ENCODE data around the gene ALLC. TPM values are rescaled to one million over a fixed set of nuclear protein-coding genes. Genes with fewer than 3 reads are reported as not detected.

The ALLC gene
- total RNA-seq, 1 experiment from 2014 or later, result not detected

DNA sequence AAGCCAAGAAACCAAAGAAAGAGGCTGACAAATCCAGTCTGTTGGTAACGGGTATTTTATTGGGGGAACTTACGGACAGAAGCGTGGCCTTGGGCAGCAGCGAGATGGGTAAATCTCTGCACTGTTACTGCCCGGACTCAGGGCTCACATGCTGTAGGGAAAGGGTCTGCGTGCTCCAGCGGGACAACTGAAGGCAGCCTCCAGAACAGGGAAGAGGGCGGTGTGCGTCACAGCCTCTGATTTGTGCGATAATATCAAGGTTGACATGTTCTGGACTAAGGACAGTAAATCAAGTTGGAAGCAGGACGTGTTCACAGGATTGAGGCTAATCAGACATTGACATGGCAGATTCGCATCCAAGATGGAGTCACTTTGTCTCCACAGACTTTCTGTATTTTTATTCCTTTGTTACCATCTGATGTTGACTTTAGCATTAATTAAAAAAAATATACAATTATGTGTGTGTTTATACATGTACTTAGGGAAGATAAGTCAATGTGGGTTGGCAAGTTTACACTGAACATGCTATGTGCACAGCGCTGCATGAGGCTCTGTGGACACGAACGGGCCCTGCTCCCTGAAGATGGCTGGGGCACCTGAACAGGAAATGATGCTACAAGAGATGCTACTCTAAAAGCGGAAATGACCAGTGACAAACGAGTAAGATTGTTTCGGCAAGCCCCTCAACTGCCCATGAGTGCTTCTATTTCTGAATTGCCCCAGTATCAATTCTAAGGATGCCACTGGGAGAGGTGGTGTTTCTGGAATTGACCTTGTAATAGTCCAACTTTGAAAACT, 22.7 kb downstream of the ALLC start:
- Histone ChIP-seq H3K27me3 (ENCODE audit: low read length) (no peaks in the 10 kb centered on the region), H2AFZ (ENCODE audit: low read length) (peak overlapping the region; percentile 79; the same call in 1 of the 2 replicates)

DNA sequence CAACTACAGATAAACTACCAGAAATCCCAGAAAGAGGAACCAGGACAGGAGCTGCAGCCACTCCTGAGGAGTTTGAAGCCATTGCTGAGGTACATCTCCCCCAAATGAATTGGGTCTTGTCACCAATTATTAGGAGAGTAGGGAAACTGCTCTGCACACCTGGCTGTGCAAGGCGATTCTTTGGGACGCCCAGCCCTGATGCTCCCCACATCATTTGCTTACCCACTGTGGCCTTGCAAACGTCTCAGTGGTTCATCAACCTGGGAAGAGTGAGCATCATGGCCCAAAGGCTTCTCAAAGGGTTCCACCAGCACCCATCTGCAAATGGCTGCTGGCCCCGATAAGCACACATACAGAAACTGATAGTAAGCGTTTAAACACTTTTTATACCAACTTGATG, 23.6 kb downstream of the ALLC start:
- Histone ChIP-seq H3K27me3 (ENCODE audit: low read length) (no peaks in the 10 kb centered on the region), H2AFZ (ENCODE audit: low read length) (peak overlapping the region; percentile 46; the same call in 1 of the 2 replicates), H3K9ac (ENCODE audit: low read length) (no peak overlapping the region), H3K27ac (ENCODE audit: low read length) (no peak overlapping the region), H3K4me3 (ENCODE audit: low read length) (no peak overlapping the region), H4K20me1 (ENCODE audit: insufficient read depth, low read depth, low read length) (no peaks in the 10 kb centered on the region), H3K36me3 (ENCODE audit: insufficient read depth, low read length) (no peaks in the 10 kb centered on the region), H3K4me2 (ENCODE audit: low read depth, low read length, poor library complexity, severe bottlenecking) (peak overlapping the region; percentile 37), H3K9me3 (ENCODE audit: low read length) (no peaks in the 10 kb centered on the region), H3K79me2 (ENCODE audit: low read length) (no peaks in the 10 kb centered on the region), H3K9me2 (replicated peaks; ENCODE audit: insufficient read depth, low read length) (no peaks in the 10 kb centered on the region), H3K4me1 (ENCODE audit: low read length) (peaks cover 13% of the 10 kb centered on the region)
- DNase-seq, result no peak

More for the DNA sequence above, 22.7 kb downstream of the ALLC start:
- no peaks in the 10 kb centered on the region for H3K79me2 ChIP-seq (ENCODE audit: low read length)
- no peak overlapping the region for H3K4me3 ChIP-seq (ENCODE audit: low read length)
- H3K4me1 ChIP-seq (ENCODE audit: low read length), result peaks cover 13% of the 10 kb centered on the region
- H3K9ac ChIP-seq (ENCODE audit: low read length), result no peak overlapping the region
- no peaks in the 10 kb centered on the region for H3K9me2 ChIP-seq (replicated peaks; ENCODE audit: insufficient read depth, low read length)
- no peak overlapping the region for H3K27ac ChIP-seq (ENCODE audit: low read length)
- no peaks in the 10 kb centered on the region for H3K9me3 ChIP-seq (ENCODE audit: low read length)
- peak overlapping the region; percentile 37 for H3K4me2 ChIP-seq (ENCODE audit: low read depth, low read length, poor library complexity, severe bottlenecking)
- H3K36me3 ChIP-seq (ENCODE audit: insufficient read depth, low read length), result no peaks in the 10 kb centered on the region
- DNase-seq, result no peak
- no peaks in the 10 kb centered on the region for H4K20me1 ChIP-seq (ENCODE audit: insufficient read depth, low read depth, low read length)

DNA sequence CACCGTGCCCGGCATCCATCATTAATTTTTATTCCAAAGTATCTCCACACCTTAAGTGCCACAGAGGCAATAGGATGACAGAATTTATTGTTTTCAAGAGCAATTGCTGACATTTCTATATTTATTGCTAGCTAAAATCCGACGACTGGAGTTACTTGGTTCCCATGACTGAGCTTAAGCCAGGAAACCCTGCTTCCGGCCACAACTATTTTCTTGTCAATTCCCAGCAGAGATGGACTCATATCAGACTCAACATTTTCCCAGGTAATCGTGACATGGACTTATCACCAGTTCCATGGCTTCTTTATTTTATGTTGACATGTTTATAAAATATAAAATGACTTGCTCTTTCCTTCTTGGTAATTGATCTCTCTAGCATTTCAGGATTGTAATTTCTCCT, 24.8 kb downstream of the ALLC start:
- no peak overlapping the region for H3K4me2 ChIP-seq (ENCODE audit: low read depth, low read length, poor library complexity, severe bottlenecking)
- H3K9ac ChIP-seq (ENCODE audit: low read length), result no peak overlapping the region
- no peak overlapping the region for H3K4me3 ChIP-seq (ENCODE audit: low read length)
- H3K9me2 ChIP-seq (replicated peaks; ENCODE audit: insufficient read depth, low read length), result no peaks in the 10 kb centered on the region
- no peak for DNase-seq
- H3K36me3 ChIP-seq (ENCODE audit: insufficient read depth, low read length), result no peaks in the 10 kb centered on the region
- H3K79me2 ChIP-seq (ENCODE audit: low read length), result no peaks in the 10 kb centered on the region
- no peak overlapping the region for H3K27ac ChIP-seq (ENCODE audit: low read length)
- no peaks in the 10 kb centered on the region for H3K9me3 ChIP-seq (ENCODE audit: low read length)
- H3K27me3 ChIP-seq (ENCODE audit: low read length), result no peaks in the 10 kb centered on the region
- no peak overlapping the region for H2AFZ ChIP-seq (ENCODE audit: low read length)
- H3K4me1 ChIP-seq (ENCODE audit: low read length), result peaks cover 13% of the 10 kb centered on the region
- H4K20me1 ChIP-seq (ENCODE audit: insufficient read depth, low read depth, low read length), result no peaks in the 10 kb centered on the region

DNA sequence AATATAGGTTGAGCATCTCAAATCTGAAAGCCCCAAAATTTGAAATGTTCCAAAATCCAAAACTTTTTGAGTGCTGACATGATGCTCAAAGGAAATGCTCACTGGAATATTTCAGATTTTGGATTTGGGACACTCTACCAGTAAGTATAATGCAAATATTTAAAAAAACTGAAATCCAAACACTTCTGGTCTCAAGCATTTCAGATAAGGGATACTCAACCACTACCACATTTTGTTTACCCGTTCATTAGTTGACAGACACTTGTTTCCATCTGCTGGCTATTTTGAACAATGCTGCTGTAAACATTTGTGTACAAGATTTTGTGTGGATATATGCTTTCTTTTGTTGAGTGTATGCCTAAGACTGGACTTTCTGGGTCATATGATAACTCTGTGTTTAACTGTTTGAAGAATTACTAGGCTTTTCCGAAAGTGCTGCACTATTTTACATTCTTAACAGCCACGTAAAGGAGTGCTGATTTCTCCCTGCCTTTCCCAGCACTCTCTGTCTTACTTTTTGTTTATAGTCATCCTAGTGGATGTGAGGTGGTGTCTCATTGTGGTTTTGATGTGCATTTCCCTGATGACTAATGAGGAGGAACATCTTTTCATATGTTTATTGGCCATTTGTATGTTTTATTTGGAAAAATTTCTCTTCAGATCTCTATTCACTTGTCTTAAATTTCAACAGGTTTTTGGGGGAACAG, 25.9 kb downstream of the ALLC start:
- no peak overlapping the region for H3K4me2 ChIP-seq (ENCODE audit: low read depth, low read length, poor library complexity, severe bottlenecking)
- no peak overlapping the region for H3K9ac ChIP-seq (ENCODE audit: low read length)
- no peaks in the 10 kb centered on the region for H3K9me3 ChIP-seq (ENCODE audit: low read length)
- no peaks in the 10 kb centered on the region for H4K20me1 ChIP-seq (ENCODE audit: insufficient read depth, low read depth, low read length)
- H3K27me3 ChIP-seq (ENCODE audit: low read length), result no peaks in the 10 kb centered on the region
- H3K4me3 ChIP-seq (ENCODE audit: low read length), result no peak overlapping the region
- H3K27ac ChIP-seq (ENCODE audit: low read length), result no peak overlapping the region
- H3K9me2 ChIP-seq (replicated peaks; ENCODE audit: insufficient read depth, low read length), result no peaks in the 10 kb centered on the region
- no peak for DNase-seq
- H3K79me2 ChIP-seq (ENCODE audit: low read length), result no peaks in the 10 kb centered on the region
- H3K4me1 ChIP-seq (ENCODE audit: low read length), result peaks cover 13% of the 10 kb centered on the region
- H2AFZ ChIP-seq (ENCODE audit: low read length), result no peak overlapping the region
- no peaks in the 10 kb centered on the region for H3K36me3 ChIP-seq (ENCODE audit: insufficient read depth, low read length)

DNA sequence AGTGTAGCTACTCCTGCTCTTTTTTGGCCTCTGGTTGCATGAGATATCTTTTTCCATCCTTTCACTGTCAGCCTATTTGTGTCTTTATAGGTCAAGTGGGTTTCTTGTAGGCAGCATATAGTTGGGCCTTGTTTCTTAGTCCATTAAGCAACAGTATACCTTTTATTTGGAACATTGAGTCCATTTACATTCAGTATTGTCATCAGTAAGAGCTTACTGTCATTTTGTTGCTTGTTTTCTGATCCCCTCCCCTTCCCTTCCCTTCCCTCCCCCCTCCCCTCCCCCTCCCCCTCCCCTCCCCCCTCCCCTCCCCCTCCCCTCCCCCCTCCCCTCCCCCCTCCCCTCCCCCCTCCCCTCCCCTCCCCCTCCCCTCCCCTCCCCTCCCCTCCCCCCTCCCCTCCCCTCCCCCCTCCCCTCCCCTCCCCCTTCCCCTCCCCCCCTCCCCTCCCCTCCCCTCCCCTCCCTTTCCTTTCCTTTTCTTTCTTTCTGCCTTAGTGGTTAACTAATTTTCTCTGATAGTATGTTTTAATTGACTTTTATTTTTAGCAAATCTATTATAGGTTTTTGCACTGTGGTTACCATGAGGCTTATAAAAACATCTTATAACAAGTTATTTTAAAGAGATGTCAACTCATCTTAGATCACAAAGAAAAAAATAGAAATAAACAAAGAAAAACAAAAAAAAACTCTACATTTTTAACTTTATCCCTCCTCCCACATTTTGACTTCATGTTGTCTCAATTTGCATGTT, 32.2 kb downstream of the ALLC start:
- Histone ChIP-seq H4K20me1 (ENCODE audit: insufficient read depth, low read depth, low read length) (no peaks in the 10 kb centered on the region), H3K4me1 (ENCODE audit: low read length) (no peaks in the 10 kb centered on the region), H3K4me2 (ENCODE audit: low read depth, low read length, poor library complexity, severe bottlenecking) (no peak overlapping the region), H3K4me3 (ENCODE audit: low read length) (no peak overlapping the region), H3K9me2 (replicated peaks; ENCODE audit: insufficient read depth, low read length) (no peaks in the 10 kb centered on the region), H3K9ac (ENCODE audit: low read length) (no peak overlapping the region), H3K79me2 (ENCODE audit: low read length) (no peaks in the 10 kb centered on the region), H3K27me3 (ENCODE audit: low read length) (no peaks in the 10 kb centered on the region), H3K27ac (ENCODE audit: low read length) (no peak overlapping the region), H3K36me3 (ENCODE audit: insufficient read depth, low read length) (no peaks in the 10 kb centered on the region), H3K9me3 (ENCODE audit: low read length) (no peaks in the 10 kb centered on the region), H2AFZ (ENCODE audit: low read length) (no peak overlapping the region)
- DNase-seq, result no peak

DNA sequence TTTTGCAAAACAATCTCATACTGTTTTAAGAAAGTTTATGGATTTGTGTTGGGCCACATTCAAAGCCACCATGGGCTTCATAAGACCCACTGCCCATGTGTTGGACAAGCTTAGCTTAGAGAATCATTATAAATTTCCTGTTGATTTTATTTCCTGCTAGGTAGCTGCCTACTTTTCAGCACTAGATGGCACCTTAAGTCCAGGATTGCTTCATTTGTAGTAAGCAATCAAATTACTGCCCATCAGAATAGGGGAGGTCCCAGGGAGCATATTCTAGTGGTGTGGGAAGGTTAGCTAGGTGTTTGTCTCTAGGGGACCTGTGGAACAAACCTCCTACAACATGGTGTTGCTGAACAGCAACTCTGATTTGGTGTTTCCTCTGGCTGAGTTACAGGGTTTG, 34.4 kb downstream of the ALLC start:
- Histone ChIP-seq H3K27me3 (ENCODE audit: low read length) (no peaks in the 10 kb centered on the region), H3K4me3 (ENCODE audit: low read length) (no peak overlapping the region), H3K4me1 (ENCODE audit: low read length) (no peaks in the 10 kb centered on the region), H3K79me2 (ENCODE audit: low read length) (no peaks in the 10 kb centered on the region), H3K36me3 (ENCODE audit: insufficient read depth, low read length) (no peaks in the 10 kb centered on the region), H4K20me1 (ENCODE audit: insufficient read depth, low read depth, low read length) (no peaks in the 10 kb centered on the region), H3K9ac (ENCODE audit: low read length) (no peak overlapping the region), H2AFZ (ENCODE audit: low read length) (no peak overlapping the region), H3K9me3 (ENCODE audit: low read length) (no peaks in the 10 kb centered on the region), H3K27ac (ENCODE audit: low read length) (no peak overlapping the region), H3K4me2 (ENCODE audit: low read depth, low read length, poor library complexity, severe bottlenecking) (no peak overlapping the region), H3K9me2 (replicated peaks; ENCODE audit: insufficient read depth, low read length) (no peaks in the 10 kb centered on the region)
- peak; percentile 78 for DNase-seq

DNA sequence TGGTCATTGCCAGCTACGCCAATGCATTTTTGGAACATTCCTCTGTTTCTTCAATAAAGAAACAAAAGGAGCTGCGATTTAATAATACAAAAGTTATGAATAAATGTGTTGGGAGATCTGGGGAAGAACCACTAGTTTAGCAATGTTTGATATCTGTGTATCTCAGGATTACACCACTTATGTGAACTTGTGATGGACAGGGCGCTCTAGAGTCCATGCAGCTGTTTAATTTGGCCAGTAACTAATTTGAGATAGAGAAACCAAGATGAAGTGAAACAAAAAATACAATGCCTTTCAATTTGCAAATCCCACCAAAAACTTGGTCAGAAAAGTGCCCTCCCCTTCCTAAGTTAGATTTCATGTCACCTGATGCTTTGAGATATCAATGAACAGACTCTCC, 38.5 kb downstream of the ALLC start:
- DNase-seq, result no peak
- no peaks in the 10 kb centered on the region for H3K9me2 ChIP-seq (replicated peaks; ENCODE audit: insufficient read depth, low read length)
- no peaks in the 10 kb centered on the region for H3K36me3 ChIP-seq (ENCODE audit: insufficient read depth, low read length)
- H3K4me1 ChIP-seq (ENCODE audit: low read length), result no peaks in the 10 kb centered on the region
- no peak overlapping the region for H3K9ac ChIP-seq (ENCODE audit: low read length)
- no peak overlapping the region for H3K4me2 ChIP-seq (ENCODE audit: low read depth, low read length, poor library complexity, severe bottlenecking)
- H3K9me3 ChIP-seq (ENCODE audit: low read length), result no peaks in the 10 kb centered on the region
- H3K79me2 ChIP-seq (ENCODE audit: low read length), result no peaks in the 10 kb centered on the region
- H3K27me3 ChIP-seq (ENCODE audit: low read length), result no peaks in the 10 kb centered on the region
- H3K4me3 ChIP-seq (ENCODE audit: low read length), result no peak overlapping the region
- no peak overlapping the region for H2AFZ ChIP-seq (ENCODE audit: low read length)
- H3K27ac ChIP-seq (ENCODE audit: low read length), result no peak overlapping the region
- H4K20me1 ChIP-seq (ENCODE audit: insufficient read depth, low read depth, low read length), result no peaks in the 10 kb centered on the region

DNA sequence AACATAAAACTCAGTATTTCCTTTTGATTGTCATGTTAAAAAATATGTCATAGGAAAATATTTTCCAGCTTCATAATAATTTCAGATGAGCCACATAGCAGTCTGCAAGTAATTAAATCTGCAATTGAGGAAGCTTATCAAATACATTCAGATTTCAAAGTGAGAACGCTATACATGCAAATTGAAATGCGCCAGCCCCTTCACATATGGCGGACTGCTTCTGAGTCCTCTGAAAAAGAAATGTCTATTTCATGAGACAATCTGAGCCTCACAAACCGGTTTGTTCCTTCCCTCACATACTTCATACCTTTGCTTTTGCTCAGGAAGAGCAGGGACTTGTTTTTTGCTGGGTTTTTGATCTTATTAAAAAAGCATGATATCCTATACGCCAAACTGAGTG, 43.1 kb downstream of the ALLC start:
- H3K36me3 ChIP-seq (ENCODE audit: insufficient read depth, low read length), result no peaks in the 10 kb centered on the region
- H3K4me3 ChIP-seq (ENCODE audit: low read length), result no peak overlapping the region

More for the DNA sequence above, 43.1 kb downstream of the ALLC start:
- no peaks in the 10 kb centered on the region for H3K4me1 ChIP-seq (ENCODE audit: low read length)
- no peak overlapping the region for H3K4me2 ChIP-seq (ENCODE audit: low read depth, low read length, poor library complexity, severe bottlenecking)
- H3K79me2 ChIP-seq (ENCODE audit: low read length), result no peaks in the 10 kb centered on the region
- H2AFZ ChIP-seq (ENCODE audit: low read length), result no peak overlapping the region
- H3K27ac ChIP-seq (ENCODE audit: low read length), result no peak overlapping the region
- no peaks in the 10 kb centered on the region for H3K27me3 ChIP-seq (ENCODE audit: low read length)
- H3K9me2 ChIP-seq (replicated peaks; ENCODE audit: insufficient read depth, low read length), result no peaks in the 10 kb centered on the region
- H4K20me1 ChIP-seq (ENCODE audit: insufficient read depth, low read depth, low read length), result no peaks in the 10 kb centered on the region
- DNase-seq, result no peak
- H3K9me3 ChIP-seq (ENCODE audit: low read length), result no peaks in the 10 kb centered on the region
- H3K9ac ChIP-seq (ENCODE audit: low read length), result no peak overlapping the region
